IPS-15b (cell line): ENCODE measurements around the gene MORN1.

Experiments
- H3K27me3 ChIP-seq: one replicate; pipeline ENCODE4 v1.6.1; 2013; ENCODE audit warnings: low read length; ENCODE audit not compliant: control insufficient read depth, insufficient read depth
- H3K36me3 ChIP-seq: one replicate; pipeline ENCODE4 v1.6.1; 2013; ENCODE audit warnings: low read length; ENCODE audit not compliant: control insufficient read depth, insufficient read depth
- H3K4me1 ChIP-seq: one replicate; pipeline ENCODE4 v1.6.1; 2013; ENCODE audit warnings: mild to moderate bottlenecking, low read length; ENCODE audit not compliant: control insufficient read depth, insufficient read depth
- H3K4me3 ChIP-seq: one replicate; pipeline ENCODE4 v1.5.1; 2013; ENCODE audit warnings: low read depth, low read length
- H3K9ac ChIP-seq: one replicate; pipeline ENCODE4 v1.6.1; 2013; ENCODE audit warnings: low read depth, mild to moderate bottlenecking, low read length
- H3K9me3 ChIP-seq: one replicate; pipeline ENCODE4 v1.6.1; 2013; ENCODE audit warnings: mild to moderate bottlenecking, low read length; ENCODE audit not compliant: control insufficient read depth, insufficient read depth

MORN1 gene

DNA sequence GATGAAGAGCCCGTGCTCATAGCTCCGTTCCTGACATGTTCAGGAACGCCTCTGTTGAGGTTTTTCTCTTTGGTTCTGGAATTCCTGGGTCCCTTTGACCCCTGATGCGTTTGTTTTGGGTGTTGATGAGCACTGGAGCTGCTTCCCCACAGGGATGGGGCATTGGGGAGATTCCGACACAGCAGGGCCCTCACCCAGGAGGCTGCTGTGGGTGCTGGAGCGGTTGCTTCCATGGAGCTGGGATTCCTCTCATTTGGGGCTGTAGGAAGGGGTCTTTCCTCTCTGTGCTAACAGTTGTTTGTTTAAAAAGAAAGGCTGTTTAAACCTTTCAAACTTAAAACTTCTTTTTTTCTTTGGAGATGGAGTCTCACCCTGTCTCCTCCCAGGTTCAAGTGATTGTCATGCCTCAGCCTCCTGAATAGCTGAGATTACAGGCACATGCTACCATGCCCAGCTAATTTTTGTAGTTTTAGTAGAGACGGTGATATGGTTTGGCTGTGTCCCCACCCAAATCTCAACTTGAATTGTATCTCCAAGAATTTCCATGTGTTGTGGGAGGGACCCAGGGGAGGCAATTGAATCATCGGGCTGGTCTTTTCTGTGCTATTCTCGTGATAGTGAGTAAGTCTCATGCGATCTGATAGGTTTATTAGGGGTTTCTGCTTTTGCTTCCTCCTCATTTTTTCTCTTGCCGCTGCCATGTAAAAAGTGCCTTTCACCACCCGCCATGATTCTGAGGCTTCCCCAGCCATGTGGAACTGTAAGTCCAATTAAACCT is 114.4 kb downstream of the MORN1 start:
- peaks cover 14% of the 10 kb centered on the region for H3K4me1 ChIP-seq
- peak overlapping the region; percentile 26 for H3K9ac ChIP-seq
- H3K27me3 ChIP-seq: no peaks in the 10 kb centered on the region
- H3K36me3 ChIP-seq: peaks cover 10% of the 10 kb centered on the region
- no peaks in the 10 kb centered on the region for H3K9me3 ChIP-seq
- no peak overlapping the region for H3K4me3 ChIP-seq

DNA sequence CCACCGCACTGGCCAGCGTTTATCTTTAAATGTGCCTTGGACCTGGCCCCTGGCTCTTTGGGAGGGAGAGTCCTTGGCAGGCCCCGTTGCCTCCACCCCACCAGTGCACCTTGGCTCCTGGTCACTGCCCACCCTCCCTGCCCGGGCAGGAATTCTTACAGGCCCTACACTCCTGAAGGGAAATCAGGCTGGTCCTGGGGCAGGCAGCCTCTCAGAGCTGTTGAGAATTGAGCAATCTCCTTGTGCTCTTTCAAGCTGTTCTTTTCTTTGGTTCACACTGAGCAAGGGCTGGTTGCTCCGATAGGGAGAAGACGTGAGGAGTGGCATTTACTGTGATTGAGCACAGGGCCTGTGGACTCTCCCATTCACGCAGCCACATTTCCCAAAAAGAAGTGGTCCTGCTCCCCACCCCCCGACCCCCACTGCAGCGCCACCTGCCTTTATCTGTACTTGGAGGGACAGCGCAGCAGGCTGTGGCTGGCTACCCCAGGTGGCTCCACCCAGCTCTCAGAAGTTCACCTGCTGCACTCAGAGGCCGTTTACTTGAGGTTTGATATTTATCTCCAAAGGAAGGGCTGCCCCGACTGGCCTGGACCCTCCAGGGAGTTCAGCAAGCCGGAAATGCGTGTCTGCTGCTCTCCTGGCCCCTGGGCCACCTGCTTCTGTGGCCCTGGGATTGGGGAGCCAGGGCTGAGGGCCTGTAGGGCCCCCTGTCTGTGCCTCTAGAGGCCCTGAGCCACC is 115.4 kb downstream of the MORN1 start:
- no peaks in the 10 kb centered on the region for H3K9me3 ChIP-seq
- H3K4me3 ChIP-seq: no peak overlapping the region
- peaks cover 10% of the 10 kb centered on the region for H3K36me3 ChIP-seq
- H3K4me1 ChIP-seq: peaks cover 14% of the 10 kb centered on the region
- H3K9ac ChIP-seq: peak overlapping the region; percentile 26
- H3K27me3 ChIP-seq: no peaks in the 10 kb centered on the region

DNA sequence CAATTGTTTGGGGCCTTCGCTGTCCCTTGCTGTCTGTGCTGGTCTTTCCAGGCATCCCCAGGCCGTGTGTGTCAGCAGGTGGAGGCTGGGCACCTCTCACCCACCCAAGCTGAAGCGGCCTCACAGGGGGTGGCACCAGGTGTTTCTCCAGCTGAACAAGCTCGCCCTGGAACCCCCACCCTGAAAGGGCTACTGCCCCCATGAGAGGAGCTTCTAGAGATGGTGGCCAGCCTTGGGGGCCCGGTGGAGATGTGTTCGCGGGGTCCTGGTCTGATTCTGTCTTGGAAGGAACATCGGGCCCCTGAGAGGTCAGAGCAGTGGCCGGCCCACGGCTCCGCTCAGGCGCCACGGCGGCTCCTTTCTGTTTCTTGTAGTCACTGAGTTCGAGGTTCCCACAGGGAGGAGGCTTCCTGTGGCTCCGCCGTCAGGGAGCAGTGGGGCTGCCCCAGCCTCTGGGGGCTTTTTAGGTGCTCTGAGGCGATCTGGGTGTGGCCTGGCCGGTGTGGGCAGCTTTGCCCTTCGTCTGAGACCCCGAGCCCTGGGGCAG is 116.4 kb downstream of the MORN1 start:
- H3K4me3 ChIP-seq: no peak overlapping the region
- peaks cover 14% of the 10 kb centered on the region for H3K4me1 ChIP-seq
- peaks cover 14% of the 10 kb centered on the region for H3K36me3 ChIP-seq
- H3K27me3 ChIP-seq: no peaks in the 10 kb centered on the region
- H3K9me3 ChIP-seq: no peaks in the 10 kb centered on the region
- H3K9ac ChIP-seq: peak overlapping the region; percentile 37

DNA sequence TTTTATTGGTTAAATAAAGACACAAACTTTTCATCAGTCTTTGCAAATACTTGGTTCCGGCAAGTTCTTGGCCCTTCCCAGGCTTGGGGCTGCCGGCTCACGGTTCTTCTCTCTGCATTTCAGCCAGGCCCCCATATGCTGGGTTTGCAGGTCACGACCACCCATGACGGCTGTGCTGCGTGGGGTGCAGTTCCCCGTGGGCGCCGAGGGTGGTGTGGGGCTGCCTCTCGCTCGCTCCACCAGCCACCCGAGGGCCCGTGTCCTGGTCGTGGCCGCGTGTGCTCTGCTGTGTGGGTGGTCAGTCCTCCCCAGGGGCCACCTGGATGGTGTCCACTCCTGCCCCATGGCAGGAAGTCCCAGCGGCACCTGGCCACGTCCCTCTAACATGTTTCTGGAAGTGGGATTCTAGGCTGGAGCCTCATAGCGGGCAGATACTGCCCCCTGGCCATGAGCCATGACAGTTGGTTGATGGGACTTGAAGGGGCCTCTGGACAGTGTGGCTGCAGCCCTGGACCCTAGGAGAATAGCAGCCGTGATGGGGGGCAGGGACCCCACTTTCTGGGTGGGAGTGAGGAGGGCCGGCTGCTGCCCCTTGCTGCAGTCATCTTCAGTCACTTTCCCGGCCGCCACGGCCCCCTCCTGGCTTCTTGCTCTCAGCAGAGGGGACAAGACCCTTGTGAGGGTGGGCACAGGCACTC is 117.0 kb downstream of the MORN1 start:
- no peak overlapping the region for H3K4me3 ChIP-seq
- no peaks in the 10 kb centered on the region for H3K27me3 ChIP-seq
- peaks cover 11% of the 10 kb centered on the region for H3K4me1 ChIP-seq
- no peak overlapping the region for H3K9ac ChIP-seq
- no peaks in the 10 kb centered on the region for H3K9me3 ChIP-seq
- H3K36me3 ChIP-seq: peaks cover 14% of the 10 kb centered on the region

DNA sequence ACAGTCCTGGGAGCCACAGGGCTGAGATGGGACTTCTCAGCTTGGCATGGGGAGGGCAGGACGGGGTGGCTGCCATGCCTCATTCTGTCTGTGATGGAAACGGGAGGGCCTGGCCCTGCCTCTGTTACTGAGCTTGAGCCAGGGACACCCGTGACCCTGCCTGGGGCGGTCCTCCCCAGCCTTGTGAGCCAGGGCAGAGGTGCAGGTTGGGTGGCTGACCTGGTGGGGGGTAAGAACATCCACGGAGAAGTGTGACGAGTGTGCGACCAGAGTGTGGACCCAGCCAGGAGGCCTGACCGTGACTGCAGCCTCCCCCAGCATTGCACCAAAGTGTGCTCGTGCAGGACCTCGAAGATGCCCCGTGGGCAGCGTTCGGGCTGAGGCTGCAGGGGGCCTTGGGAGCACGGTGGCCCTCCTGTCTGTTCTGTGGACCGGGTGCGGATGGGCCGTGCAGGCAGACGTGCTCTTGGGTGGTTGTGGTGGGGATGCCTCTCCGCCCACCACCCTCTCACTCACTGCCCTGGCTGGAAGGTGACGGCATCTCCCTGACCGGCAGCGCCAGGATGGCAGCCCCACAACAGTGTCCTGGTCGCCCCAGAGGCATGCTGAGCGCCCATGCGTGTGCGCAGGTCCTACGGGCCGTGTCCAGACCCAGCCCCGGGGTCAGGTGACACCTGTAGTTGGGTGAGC is 117.8 kb downstream of the MORN1 start:
- peaks cover 6% of the 10 kb centered on the region for H3K4me1 ChIP-seq
- H3K36me3 ChIP-seq: peaks cover 14% of the 10 kb centered on the region
- H3K9me3 ChIP-seq: no peaks in the 10 kb centered on the region

DNA sequence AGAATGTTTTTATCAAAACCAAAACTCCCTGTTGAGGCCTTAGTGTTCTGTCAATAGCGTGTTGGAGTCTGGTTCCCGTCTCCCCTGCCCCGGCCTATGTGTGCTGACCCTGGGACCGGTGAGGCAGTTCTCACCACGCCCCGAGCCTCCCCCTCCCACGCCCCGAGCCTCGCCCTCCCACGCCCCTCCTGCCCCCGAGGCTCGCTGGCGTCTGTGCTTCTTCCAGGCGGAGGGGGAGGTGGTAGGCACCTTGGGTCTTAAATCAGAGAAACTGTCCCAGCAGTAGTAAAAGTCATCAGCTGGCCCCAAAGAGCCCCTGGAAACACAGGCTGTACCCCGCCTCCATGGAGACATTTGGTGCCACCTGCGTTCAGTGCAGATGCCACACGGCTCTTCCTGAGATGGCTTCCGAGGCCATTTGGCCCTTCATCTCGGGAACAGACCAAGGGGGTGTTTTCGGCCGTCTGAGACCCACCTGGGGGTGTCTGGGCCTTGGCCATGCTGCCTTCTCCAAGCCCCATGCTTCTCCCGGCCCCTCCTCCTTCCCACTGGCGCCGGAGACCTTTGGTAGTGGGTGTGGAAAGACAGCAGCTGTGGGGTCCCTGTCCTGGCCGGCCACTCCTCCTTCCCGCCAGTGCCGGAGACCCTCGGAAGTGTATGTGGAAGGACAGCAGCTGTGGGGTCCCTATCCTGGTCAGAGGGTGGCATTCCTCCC is 118.5 kb downstream of the MORN1 start:
- Histone ChIP-seq H3K9ac (no peak overlapping the region), H3K4me1 (peaks cover 2% of the 10 kb centered on the region), H3K9me3 (no peaks in the 10 kb centered on the region), H3K4me3 (no peak overlapping the region), H3K36me3 (peaks cover 14% of the 10 kb centered on the region), H3K27me3 (no peaks in the 10 kb centered on the region)

More for the DNA sequence above, 117.8 kb downstream of the MORN1 start:
- Histone ChIP-seq H3K27me3 (no peaks in the 10 kb centered on the region), H3K9ac (no peak overlapping the region), H3K4me3 (no peak overlapping the region)

DNA sequence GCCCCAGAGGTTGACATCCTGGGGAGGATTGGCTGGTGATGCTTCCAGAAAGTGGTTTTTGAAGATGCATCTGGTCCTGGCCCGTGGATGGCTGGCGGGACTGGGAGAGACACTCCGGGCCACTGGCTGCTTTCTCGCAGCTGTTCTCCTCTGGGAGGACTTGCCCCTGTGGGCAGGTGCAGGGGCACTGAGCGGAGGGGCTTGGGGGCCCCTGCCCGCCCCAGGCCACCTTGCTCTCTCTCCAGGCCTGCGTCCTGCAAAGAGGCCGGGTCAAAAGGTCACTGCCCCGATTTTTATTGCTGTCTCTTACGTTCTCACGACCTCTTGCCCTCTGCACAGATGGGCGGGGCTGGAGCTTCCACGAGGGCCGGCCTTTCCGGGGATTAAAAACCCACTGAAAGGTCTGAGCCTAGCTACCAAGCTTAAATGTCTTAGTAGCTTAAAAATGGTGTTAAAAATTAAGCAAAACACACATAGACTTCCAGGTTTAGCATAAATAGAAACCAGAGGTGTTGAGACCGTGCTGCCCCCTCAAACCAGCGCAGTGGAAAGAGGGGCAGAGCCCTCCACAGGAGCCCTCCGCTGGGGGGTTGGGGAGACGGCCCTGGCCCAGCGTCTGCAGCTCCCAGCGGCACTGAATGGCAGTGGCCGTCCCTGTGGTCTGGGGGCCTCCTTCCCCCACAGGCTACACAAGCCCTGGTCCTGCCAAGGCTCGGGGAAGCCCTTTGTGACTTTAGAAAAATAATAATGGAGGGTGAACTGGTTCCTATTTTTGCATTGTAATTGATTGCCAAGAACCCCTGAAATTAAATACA is 119.3 kb downstream of the MORN1 start:
- Histone ChIP-seq H3K36me3 (peaks cover 8% of the 10 kb centered on the region), H3K9ac (no peak overlapping the region), H3K9me3 (no peaks in the 10 kb centered on the region), H3K4me1 (peaks cover 2% of the 10 kb centered on the region), H3K4me3 (no peak overlapping the region), H3K27me3 (no peaks in the 10 kb centered on the region)
